Measurements from ENCODE around the gene TMEM131L.
"Not testable (repeated sequence)": the region's sequence is repeated elsewhere in the genome, so short reads cannot be mapped to it uniquely, and the experiment has no call there.

The TMEM131L gene, protein sequence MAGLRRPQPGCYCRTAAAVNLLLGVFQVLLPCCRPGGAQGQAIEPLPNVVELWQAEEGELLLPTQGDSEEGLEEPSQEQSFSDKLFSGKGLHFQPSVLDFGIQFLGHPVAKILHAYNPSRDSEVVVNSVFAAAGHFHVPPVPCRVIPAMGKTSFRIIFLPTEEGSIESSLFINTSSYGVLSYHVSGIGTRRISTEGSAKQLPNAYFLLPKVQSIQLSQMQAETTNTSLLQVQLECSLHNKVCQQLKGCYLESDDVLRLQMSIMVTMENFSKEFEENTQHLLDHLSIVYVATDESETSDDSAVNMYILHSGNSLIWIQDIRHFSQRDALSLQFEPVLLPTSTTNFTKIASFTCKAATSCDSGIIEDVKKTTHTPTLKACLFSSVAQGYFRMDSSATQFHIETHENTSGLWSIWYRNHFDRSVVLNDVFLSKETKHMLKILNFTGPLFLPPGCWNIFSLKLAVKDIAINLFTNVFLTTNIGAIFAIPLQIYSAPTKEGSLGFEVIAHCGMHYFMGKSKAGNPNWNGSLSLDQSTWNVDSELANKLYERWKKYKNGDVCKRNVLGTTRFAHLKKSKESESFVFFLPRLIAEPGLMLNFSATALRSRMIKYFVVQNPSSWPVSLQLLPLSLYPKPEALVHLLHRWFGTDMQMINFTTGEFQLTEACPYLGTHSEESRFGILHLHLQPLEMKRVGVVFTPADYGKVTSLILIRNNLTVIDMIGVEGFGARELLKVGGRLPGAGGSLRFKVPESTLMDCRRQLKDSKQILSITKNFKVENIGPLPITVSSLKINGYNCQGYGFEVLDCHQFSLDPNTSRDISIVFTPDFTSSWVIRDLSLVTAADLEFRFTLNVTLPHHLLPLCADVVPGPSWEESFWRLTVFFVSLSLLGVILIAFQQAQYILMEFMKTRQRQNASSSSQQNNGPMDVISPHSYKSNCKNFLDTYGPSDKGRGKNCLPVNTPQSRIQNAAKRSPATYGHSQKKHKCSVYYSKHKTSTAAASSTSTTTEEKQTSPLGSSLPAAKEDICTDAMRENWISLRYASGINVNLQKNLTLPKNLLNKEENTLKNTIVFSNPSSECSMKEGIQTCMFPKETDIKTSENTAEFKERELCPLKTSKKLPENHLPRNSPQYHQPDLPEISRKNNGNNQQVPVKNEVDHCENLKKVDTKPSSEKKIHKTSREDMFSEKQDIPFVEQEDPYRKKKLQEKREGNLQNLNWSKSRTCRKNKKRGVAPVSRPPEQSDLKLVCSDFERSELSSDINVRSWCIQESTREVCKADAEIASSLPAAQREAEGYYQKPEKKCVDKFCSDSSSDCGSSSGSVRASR (N-terminal part only)

DNA sequence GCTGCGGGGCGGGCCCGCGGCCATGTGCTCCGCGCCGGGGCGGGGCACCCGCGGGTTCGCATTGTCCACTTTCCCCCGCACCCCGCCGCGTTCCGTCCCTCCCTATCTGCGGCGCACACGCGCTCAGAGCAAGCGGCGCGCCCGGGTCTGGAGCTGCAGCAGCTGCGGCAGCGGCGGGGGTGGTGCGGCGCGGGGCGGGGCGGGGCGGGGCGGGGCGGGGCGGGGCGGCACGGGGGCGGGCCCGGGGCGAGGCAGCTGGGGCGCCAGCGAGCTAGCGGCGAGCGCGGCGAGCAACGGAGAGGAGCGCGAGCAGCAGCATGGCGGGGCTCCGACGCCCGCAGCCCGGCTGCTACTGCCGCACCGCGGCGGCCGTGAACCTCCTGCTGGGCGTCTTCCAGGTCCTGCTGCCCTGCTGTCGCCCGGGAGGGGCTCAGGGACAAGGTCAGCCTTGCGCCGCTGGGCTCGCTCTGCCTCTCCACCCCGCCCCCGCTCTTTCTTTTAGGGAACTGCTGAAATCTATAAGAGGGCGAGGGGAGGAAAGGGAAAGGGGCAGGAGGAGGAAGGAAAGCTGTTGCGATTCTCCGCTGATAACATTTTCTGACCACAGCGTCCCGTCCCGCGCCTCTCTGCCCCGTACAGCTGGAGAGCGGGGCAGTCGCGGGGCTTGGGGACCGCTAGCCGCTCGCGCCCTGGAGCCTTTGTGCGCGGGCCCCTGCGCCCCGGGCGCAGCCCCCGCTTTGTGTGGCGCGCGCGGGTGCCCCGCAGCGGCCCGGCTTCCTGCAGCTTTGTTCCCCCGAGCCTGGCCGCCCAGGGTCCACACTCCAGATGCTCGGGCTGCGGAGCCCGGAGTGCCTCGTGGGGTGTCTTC lies at the start of gene TMEM131L:
Gene TMEM131L (plus strand): TSS at position 280 of the 868 bp plus-strand sequence. CDS start 38 bp downstream, at position 318.
- Histone ChIP-seq H3K4me2 (ENCODE audit: low read depth, low read length, poor library complexity, severe bottlenecking) (peak within 1 kb of the TSS; percentile 87), H3K27me3 (ENCODE audit: insufficient read depth, low read length, poor library complexity, severe bottlenecking) (no peaks in the 10 kb centered on the region), H3K79me2 (ENCODE audit: insufficient read depth, low read length) (peaks cover 60% of the 10 kb centered on the region), H2AFZ (ENCODE audit: low read length) (peak within 1 kb of the TSS; percentile 69), H4K20me1 (ENCODE audit: insufficient read depth, low read length, poor library complexity, severe bottlenecking) (peaks cover 43% of the 10 kb centered on the region), H3K9ac (ENCODE audit: low read depth, low read length, poor library complexity, severe bottlenecking) (peak within 1 kb of the TSS; percentile 91), H3K9me2 (replicated peaks; ENCODE audit: low read depth, low read length) (no peaks in the 10 kb centered on the region), H3K36me3 (ENCODE audit: insufficient read depth, low read length) (peaks cover 4% of the 10 kb centered on the region; the same call in 1 of the 2 replicates), H3K9me3 (ENCODE audit: insufficient read depth, low read depth, low read length) (no peaks in the 10 kb centered on the region), H3K4me3 (ENCODE audit: low read length, poor library complexity, severe bottlenecking) (peak within 1 kb of the TSS; percentile 88), H3K4me1 (ENCODE audit: insufficient read depth, low read length, poor library complexity, severe bottlenecking) (peaks cover 50% of the 10 kb centered on the region), H3F3A (ENCODE audit: low read depth) (peaks cover 6% of the 10 kb centered on the region; the same call in 1 of the 2 replicates)
- TF ChIP-seq, protein P1, sequence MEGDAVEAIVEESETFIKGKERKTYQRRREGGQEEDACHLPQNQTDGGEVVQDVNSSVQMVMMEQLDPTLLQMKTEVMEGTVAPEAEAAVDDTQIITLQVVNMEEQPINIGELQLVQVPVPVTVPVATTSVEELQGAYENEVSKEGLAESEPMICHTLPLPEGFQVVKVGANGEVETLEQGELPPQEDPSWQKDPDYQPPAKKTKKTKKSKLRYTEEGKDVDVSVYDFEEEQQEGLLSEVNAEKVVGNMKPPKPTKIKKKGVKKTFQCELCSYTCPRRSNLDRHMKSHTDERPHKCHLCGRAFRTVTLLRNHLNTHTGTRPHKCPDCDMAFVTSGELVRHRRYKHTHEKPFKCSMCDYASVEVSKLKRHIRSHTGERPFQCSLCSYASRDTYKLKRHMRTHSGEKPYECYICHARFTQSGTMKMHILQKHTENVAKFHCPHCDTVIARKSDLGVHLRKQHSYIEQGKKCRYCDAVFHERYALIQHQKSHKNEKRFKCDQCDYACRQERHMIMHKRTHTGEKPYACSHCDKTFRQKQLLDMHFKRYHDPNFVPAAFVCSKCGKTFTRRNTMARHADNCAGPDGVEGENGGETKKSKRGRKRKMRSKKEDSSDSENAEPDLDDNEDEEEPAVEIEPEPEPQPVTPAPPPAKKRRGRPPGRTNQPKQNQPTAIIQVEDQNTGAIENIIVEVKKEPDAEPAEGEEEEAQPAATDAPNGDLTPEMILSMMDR (conservative IDR thresholded peaks at IDR 0.05; ENCODE audit: low read length) = peak; percentile 26; the same call in 1 of the 2 replicates
- TF ChIP-seq EZH2phosphoT487 (IDR thresholded peaks at IDR 0.05; ENCODE audit: borderline replicate concordance) = no peak

DNA sequence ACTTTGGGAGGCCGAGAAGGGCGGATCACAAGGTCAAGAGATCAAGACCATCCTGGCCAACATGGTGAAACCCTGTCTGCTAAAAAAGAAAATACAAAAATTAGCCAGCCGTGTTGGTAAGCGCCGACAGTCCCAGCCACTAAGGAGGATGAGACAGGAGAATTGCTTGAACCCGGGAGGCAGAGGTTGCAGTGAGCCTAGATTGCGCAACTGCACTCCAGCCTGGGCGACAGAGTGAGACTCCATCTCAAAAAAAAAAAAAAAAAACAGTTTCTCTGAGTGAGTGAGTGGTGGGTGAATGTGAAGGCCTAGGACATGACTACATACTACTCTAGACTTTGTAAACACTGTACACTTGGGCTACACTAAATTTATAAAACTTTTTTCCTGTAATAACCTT lies 49.7 kb upstream of the TMEM131L start:
- H3K4me3 ChIP-seq (ENCODE audit: low read length, poor library complexity, severe bottlenecking); H3K27me3 ChIP-seq (ENCODE audit: insufficient read depth, low read length, poor library complexity, severe bottlenecking); H3F3A ChIP-seq (ENCODE audit: low read depth); H3K9me3 ChIP-seq (ENCODE audit: insufficient read depth, low read depth, low read length); H4K20me1 ChIP-seq (ENCODE audit: insufficient read depth, low read length, poor library complexity, severe bottlenecking); H3K9ac ChIP-seq (ENCODE audit: low read depth, low read length, poor library complexity, severe bottlenecking); H3K4me2 ChIP-seq (ENCODE audit: low read depth, low read length, poor library complexity, severe bottlenecking); H3K79me2 ChIP-seq (ENCODE audit: insufficient read depth, low read length); H3K9me2 ChIP-seq (replicated peaks; ENCODE audit: low read depth, low read length); H2AFZ ChIP-seq (ENCODE audit: low read length): not testable (repeated sequence)
- Histone ChIP-seq H3K36me3 (ENCODE audit: insufficient read depth, low read length) (peaks cover 20% of the 10 kb centered on the region; the same call in 1 of the 2 replicates), H3K4me1 (ENCODE audit: insufficient read depth, low read length, poor library complexity, severe bottlenecking) (peaks cover 29% of the 10 kb centered on the region)

DNA sequence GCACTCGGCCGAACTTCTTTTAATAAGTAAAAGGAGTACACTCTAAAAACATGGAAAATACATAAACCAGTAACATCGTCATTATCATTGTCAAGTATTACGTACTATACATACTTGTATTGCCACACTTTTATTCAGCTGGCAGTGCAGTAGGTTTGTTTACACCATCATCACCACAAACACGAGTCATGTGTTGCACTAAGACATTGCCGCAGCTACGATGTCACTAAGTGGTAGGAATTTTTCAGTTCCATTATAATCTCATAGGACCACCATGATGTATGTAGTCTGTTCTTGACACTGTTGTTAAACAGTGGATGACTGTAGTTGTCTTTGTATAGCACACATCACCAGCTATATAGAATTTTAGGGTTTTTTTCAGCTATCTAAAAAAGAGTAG lies 48.0 kb upstream of the TMEM131L start:
- Histone ChIP-seq H3K9me2 (replicated peaks; ENCODE audit: low read depth, low read length) (no peaks in the 10 kb centered on the region), H3F3A (ENCODE audit: low read depth) (no peaks in the 10 kb centered on the region), H3K9ac (ENCODE audit: low read depth, low read length, poor library complexity, severe bottlenecking) (no peak overlapping the region), H3K79me2 (ENCODE audit: insufficient read depth, low read length) (no peaks in the 10 kb centered on the region), H3K27me3 (ENCODE audit: insufficient read depth, low read length, poor library complexity, severe bottlenecking) (no peaks in the 10 kb centered on the region), H3K9me3 (ENCODE audit: insufficient read depth, low read depth, low read length) (no peaks in the 10 kb centered on the region), H2AFZ (ENCODE audit: low read length) (no peak overlapping the region), H4K20me1 (ENCODE audit: insufficient read depth, low read length, poor library complexity, severe bottlenecking) (no peaks in the 10 kb centered on the region), H3K36me3 (ENCODE audit: insufficient read depth, low read length) (peaks cover 11% of the 10 kb centered on the region; the same call in 1 of the 2 replicates), H3K4me3 (ENCODE audit: low read length, poor library complexity, severe bottlenecking) (no peak overlapping the region), H3K4me2 (ENCODE audit: low read depth, low read length, poor library complexity, severe bottlenecking) (peak overlapping the region; percentile 15), H3K4me1 (ENCODE audit: insufficient read depth, low read length, poor library complexity, severe bottlenecking) (peaks cover 29% of the 10 kb centered on the region)
- no peak for TF ChIP-seq EZH2phosphoT487 (IDR thresholded peaks at IDR 0.05; ENCODE audit: borderline replicate concordance)
- TF ChIP-seq, protein P1 (conservative IDR thresholded peaks at IDR 0.05; ENCODE audit: low read length) = no peak
